Measurements from ENCODE around the gene TMEM185A. TPM values are rescaled to one million over a fixed set of nuclear protein-coding genes. Genes with fewer than 3 reads are reported as not detected.
"Not testable (repeated sequence)": the region's sequence is repeated elsewhere in the genome, so short reads cannot be mapped to it uniquely, and the experiment has no call there.

Gene TMEM185A
- total and polyA plus RNA-seq, 10 of the 15 experiments (the other 5 are each of a cell fraction or from before 2014, with no cell fraction given), result 2.4 to 25.1 (median 12.0) TPM

GRCh38 chrX:149549701-149550100 lies 81.9 kb downstream of the TMEM185A start, which contains the start of gene HSFX3:
Gene HSFX3 (minus strand): TSS chrX:149549924. CDS start chrX:149549852, 72 bp downstream.
- H4K20me1 ChIP-seq (ENCODE audit: control insufficient read depth, insufficient read depth); H3K4me3 ChIP-seq; POLR2A ChIA-PET; H3K36me3 ChIP-seq (ENCODE audit: control insufficient read depth in 2 of 2, insufficient read depth in 2 of 2, low read length in 1 of 2); H3K4me1 ChIP-seq (ENCODE audit: control insufficient read depth, insufficient read depth, low read length); H3K79me2 ChIP-seq (ENCODE audit: control insufficient read depth, insufficient read depth, low read length); RAD21 ChIA-PET (ENCODE audit: unreplicated experiment); H3K9ac ChIP-seq (ENCODE audit: control insufficient read depth, insufficient read depth, low read length); in situ Hi-C loops (cut with MboI); H3K4me2 ChIP-seq (ENCODE audit: control insufficient read depth, insufficient read depth); intact Hi-C loops (cut with micrococcal nuclease; ENCODE audit: unreplicated experiment); CTCF ChIA-PET; BruUV-seq (replicated peaks); ATAC-seq; H3K27ac ChIP-seq (ENCODE audit: control insufficient read depth, insufficient read depth); H3K27me3 ChIP-seq (replicated peaks in 1 of 2; ENCODE audit: control insufficient read depth in 2 of 2, insufficient read depth in 2 of 2, low read length in 1 of 2); DNase-seq (ENCODE audit: low read depth, low spot score); H3K9me3 ChIP-seq (replicated peaks; ENCODE audit: control insufficient read depth, insufficient read depth, low read length); H2AFZ ChIP-seq (ENCODE audit: control insufficient read depth, low read depth, low read length); FAIRE-seq; SMC1A ChIA-PET (ENCODE audit: uncharacterized antibody, unreplicated experiment): not testable (repeated sequence)
- WGBS (ENCODE audit: insufficient coverage, insufficient replicate concordance, low lambda C conversion rate, missing lambda C conversion rate), result 87% methylated on average over 2 of the region's 6 CpGs

- SMC1A ChIA-PET (ENCODE audit: uncharacterized antibody, unreplicated experiment); H3K4me3 ChIP-seq; H3K9ac ChIP-seq (ENCODE audit: control insufficient read depth, insufficient read depth, low read length); BruUV-seq (replicated peaks); intact Hi-C loops (cut with micrococcal nuclease; ENCODE audit: unreplicated experiment); H3K36me3 ChIP-seq (ENCODE audit: control insufficient read depth in 2 of 2, insufficient read depth in 2 of 2, low read length in 1 of 2); H3K9me3 ChIP-seq (replicated peaks; ENCODE audit: control insufficient read depth, insufficient read depth, low read length); H3K4me2 ChIP-seq (ENCODE audit: control insufficient read depth, insufficient read depth); H3K27ac ChIP-seq (ENCODE audit: control insufficient read depth, insufficient read depth); POLR2A ChIA-PET; DNase-seq (ENCODE audit: low read depth, low spot score); H4K20me1 ChIP-seq (ENCODE audit: control insufficient read depth, insufficient read depth); in situ Hi-C loops (cut with MboI); FAIRE-seq; ATAC-seq; H3K27me3 ChIP-seq (replicated peaks in 1 of 2; ENCODE audit: control insufficient read depth in 2 of 2, insufficient read depth in 2 of 2, low read length in 1 of 2); H2AFZ ChIP-seq (ENCODE audit: control insufficient read depth, low read depth, low read length); H3K4me1 ChIP-seq (ENCODE audit: control insufficient read depth, insufficient read depth, low read length); CTCF ChIA-PET; H3K79me2 ChIP-seq (ENCODE audit: control insufficient read depth, insufficient read depth, low read length); RAD21 ChIA-PET (ENCODE audit: unreplicated experiment): not testable (repeated sequence)
- no CpG with 5 or more reads among the region's 3 CpGs for WGBS (ENCODE audit: insufficient coverage, insufficient replicate concordance, low lambda C conversion rate, missing lambda C conversion rate)
These were observed 83.8 kb downstream of the TMEM185A start for GRCh38 chrX:149547782-149548181.

GRCh38 chrX:149546962-149547361 lies 84.6 kb downstream of the TMEM185A start:
- FAIRE-seq; in situ Hi-C loops (cut with MboI); BruUV-seq (replicated peaks): not testable (repeated sequence)

More at GRCh38 chrX:149546962-149547361, 84.6 kb downstream of the TMEM185A start:
- 27% methylated on average over 1 of the region's 1 CpG for WGBS (ENCODE audit: insufficient coverage, insufficient replicate concordance, low lambda C conversion rate, missing lambda C conversion rate)
- CTCF ChIA-PET; H3K36me3 ChIP-seq (ENCODE audit: control insufficient read depth in 2 of 2, insufficient read depth in 2 of 2, low read length in 1 of 2); H3K9me3 ChIP-seq (replicated peaks; ENCODE audit: control insufficient read depth, insufficient read depth, low read length); H3K79me2 ChIP-seq (ENCODE audit: control insufficient read depth, insufficient read depth, low read length); H3K4me1 ChIP-seq (ENCODE audit: control insufficient read depth, insufficient read depth, low read length); H2AFZ ChIP-seq (ENCODE audit: control insufficient read depth, low read depth, low read length); H4K20me1 ChIP-seq (ENCODE audit: control insufficient read depth, insufficient read depth); H3K9ac ChIP-seq (ENCODE audit: control insufficient read depth, insufficient read depth, low read length); DNase-seq (ENCODE audit: low read depth, low spot score); SMC1A ChIA-PET (ENCODE audit: uncharacterized antibody, unreplicated experiment); POLR2A ChIA-PET; H3K4me2 ChIP-seq (ENCODE audit: control insufficient read depth, insufficient read depth); RAD21 ChIA-PET (ENCODE audit: unreplicated experiment); H3K4me3 ChIP-seq; intact Hi-C loops (cut with micrococcal nuclease; ENCODE audit: unreplicated experiment); H3K27me3 ChIP-seq (replicated peaks in 1 of 2; ENCODE audit: control insufficient read depth in 2 of 2, insufficient read depth in 2 of 2, low read length in 1 of 2); H3K27ac ChIP-seq (ENCODE audit: control insufficient read depth, insufficient read depth); ATAC-seq: not testable (repeated sequence)

Other genes starting within 250 kb of the TMEM185A start
Only the 7 nearest of the 9 such genes appear.
- 48.2 and 51.2 TPM in 2 replicates for gene IDS, start 126.5 kb downstream of the TMEM185A start, total RNA-seq (2014; rRNA removed)
- 23.8 and 26.8 TPM in 2 replicates for gene IDS, start 126.5 kb downstream of the TMEM185A start, total RNA-seq (2014; rRNA removed; fragmentation: Illumina TruSeq; extraction: Trizol)
- 51.3 and 52.2 TPM in 2 replicates for gene IDS, start 126.5 kb downstream of the TMEM185A start, total RNA-seq (2021)
- 59.3 and 79.1 TPM in 2 replicates for gene IDS, start 126.5 kb downstream of the TMEM185A start, polyA plus RNA-seq (2011; rRNA removed)
- gene IDS, start 126.5 kb downstream of the TMEM185A start, polyA plus RNA-seq (2014; fragmentation: Illumina TruSeq; extraction: Trizol), result 53.1 and 63.4 TPM in 2 replicates
- 1 to 10 TPM; 6.1 to 9.6 TPM for gene IDS, start 126.5 kb downstream of the TMEM185A start, polyA plus RNA-seq (2014; fragmentation: Nextera tagmentation; extraction: Ambion mirVana)
- gene IDS, start 126.5 kb downstream of the TMEM185A start, polyA plus RNA-seq (2014; rRNA removed), result 47.2 and 52.4 TPM in 2 replicates
- gene IDS, start 126.5 kb downstream of the TMEM185A start, polyA plus RNA-seq (2016; fragmentation: Nextera tagmentation; extraction: Ambion mirVana), result 10 to 100 TPM; 62.4 to 66.6 TPM
- gene EOLA1, start 90.8 kb downstream of the TMEM185A start, total RNA-seq (2014; rRNA removed), result 20.4 and 20.7 TPM in 2 replicates
- gene EOLA1, start 90.8 kb downstream of the TMEM185A start, total RNA-seq (2014; rRNA removed; fragmentation: Illumina TruSeq; extraction: Trizol), result 22.0 and 24.6 TPM in 2 replicates
- 27.1 and 28.6 TPM in 2 replicates for gene EOLA1, start 90.8 kb downstream of the TMEM185A start, total RNA-seq (2021)
- gene EOLA1, start 90.8 kb downstream of the TMEM185A start, polyA plus RNA-seq (2011; rRNA removed), result 42.3 and 42.8 TPM in 2 replicates
- 21.4 and 23.8 TPM in 2 replicates for gene EOLA1, start 90.8 kb downstream of the TMEM185A start, polyA plus RNA-seq (2014; fragmentation: Illumina TruSeq; extraction: Trizol)
- 10 to 100 TPM in 1 of 2 experiments, 1 to 10 TPM in 1; 9.2 to 17.6 TPM for gene EOLA1, start 90.8 kb downstream of the TMEM185A start, polyA plus RNA-seq (2014; fragmentation: Nextera tagmentation; extraction: Ambion mirVana)
- 24.7 and 27.1 TPM in 2 replicates for gene EOLA1, start 90.8 kb downstream of the TMEM185A start, polyA plus RNA-seq (2014; rRNA removed)
- 10 to 100 TPM; 26.5 to 26.6 TPM for gene EOLA1, start 90.8 kb downstream of the TMEM185A start, polyA plus RNA-seq (2016; fragmentation: Nextera tagmentation; extraction: Ambion mirVana)
- 0.40 TPM in 1 of 2 replicates, not detected in the other for gene HSFX3, start 81.9 kb downstream of the TMEM185A start, total RNA-seq (2014; rRNA removed)
- gene HSFX3, start 81.9 kb downstream of the TMEM185A start, total RNA-seq (2014; rRNA removed; fragmentation: Illumina TruSeq; extraction: Trizol), result not detected in 2 replicates
- not detected in 2 replicates for gene HSFX3, start 81.9 kb downstream of the TMEM185A start, total RNA-seq (2021)
- 0.05 TPM in 1 of 2 replicates, not detected in the other for gene HSFX3, start 81.9 kb downstream of the TMEM185A start, polyA plus RNA-seq (2011; rRNA removed)
- 0.29 TPM in 1 of 2 replicates, not detected in the other for gene HSFX3, start 81.9 kb downstream of the TMEM185A start, polyA plus RNA-seq (2014; fragmentation: Illumina TruSeq; extraction: Trizol)
- under 1 TPM in 1 of 2 experiments, not detected in 1; 0.29 TPM for gene HSFX3, start 81.9 kb downstream of the TMEM185A start, polyA plus RNA-seq (2014; fragmentation: Nextera tagmentation; extraction: Ambion mirVana)
- 0.26 TPM in 1 of 2 replicates, not detected in the other for gene HSFX3, start 81.9 kb downstream of the TMEM185A start, polyA plus RNA-seq (2014; rRNA removed)
- gene HSFX3, start 81.9 kb downstream of the TMEM185A start, polyA plus RNA-seq (2016; fragmentation: Nextera tagmentation; extraction: Ambion mirVana), result not detected
- gene MAGEA9B, start 44.3 kb downstream of the TMEM185A start, total RNA-seq (2014; rRNA removed), result not detected in 2 replicates
- not detected in 2 replicates for gene MAGEA9B, start 44.3 kb downstream of the TMEM185A start, total RNA-seq (2014; rRNA removed; fragmentation: Illumina TruSeq; extraction: Trizol)
- gene MAGEA9B, start 44.3 kb downstream of the TMEM185A start, total RNA-seq (2021), result not detected in 2 replicates
- 0.06 and 0.08 TPM in 2 replicates for gene MAGEA9B, start 44.3 kb downstream of the TMEM185A start, polyA plus RNA-seq (2011; rRNA removed)
- not detected in 2 replicates for gene MAGEA9B, start 44.3 kb downstream of the TMEM185A start, polyA plus RNA-seq (2014; fragmentation: Illumina TruSeq; extraction: Trizol)
- gene MAGEA9B, start 44.3 kb downstream of the TMEM185A start, polyA plus RNA-seq (2014; fragmentation: Nextera tagmentation; extraction: Ambion mirVana), result not detected
- not detected in 2 replicates for gene MAGEA9B, start 44.3 kb downstream of the TMEM185A start, polyA plus RNA-seq (2014; rRNA removed)
- not detected for gene MAGEA9B, start 44.3 kb downstream of the TMEM185A start, polyA plus RNA-seq (2016; fragmentation: Nextera tagmentation; extraction: Ambion mirVana)
- gene HSFX2, start 36.5 kb downstream of the TMEM185A start, total RNA-seq (2014; rRNA removed), result 0.11 TPM in 1 of 2 replicates, not detected in the other
- 0.18 TPM in 1 of 2 replicates, not detected in the other for gene HSFX2, start 36.5 kb downstream of the TMEM185A start, total RNA-seq (2014; rRNA removed; fragmentation: Illumina TruSeq; extraction: Trizol)
- gene HSFX2, start 36.5 kb downstream of the TMEM185A start, total RNA-seq (2021), result not detected in 2 replicates
- 0.07 TPM in 1 of 2 replicates, not detected in the other for gene HSFX2, start 36.5 kb downstream of the TMEM185A start, polyA plus RNA-seq (2011; rRNA removed)
- not detected in 2 replicates for gene HSFX2, start 36.5 kb downstream of the TMEM185A start, polyA plus RNA-seq (2014; fragmentation: Illumina TruSeq; extraction: Trizol)
- gene HSFX2, start 36.5 kb downstream of the TMEM185A start, polyA plus RNA-seq (2014; fragmentation: Nextera tagmentation; extraction: Ambion mirVana), result not detected
- 0.14 TPM in 1 of 2 replicates, not detected in the other for gene HSFX2, start 36.5 kb downstream of the TMEM185A start, polyA plus RNA-seq (2014; rRNA removed)
- not detected for gene HSFX2, start 36.5 kb downstream of the TMEM185A start, polyA plus RNA-seq (2016; fragmentation: Nextera tagmentation; extraction: Ambion mirVana)
- not detected in 2 replicates for gene MAGEA11, start 80.3 kb upstream of the TMEM185A start, total RNA-seq (2014; rRNA removed)
- not detected in 2 replicates for gene MAGEA11, start 80.3 kb upstream of the TMEM185A start, total RNA-seq (2014; rRNA removed; fragmentation: Illumina TruSeq; extraction: Trizol)
- not detected in 2 replicates for gene MAGEA11, start 80.3 kb upstream of the TMEM185A start, total RNA-seq (2021)
- gene MAGEA11, start 80.3 kb upstream of the TMEM185A start, polyA plus RNA-seq (2011; rRNA removed), result not detected in 2 replicates
- not detected in 2 replicates for gene MAGEA11, start 80.3 kb upstream of the TMEM185A start, polyA plus RNA-seq (2014; fragmentation: Illumina TruSeq; extraction: Trizol)
- gene MAGEA11, start 80.3 kb upstream of the TMEM185A start, polyA plus RNA-seq (2014; fragmentation: Nextera tagmentation; extraction: Ambion mirVana), result under 1 TPM in 1 of 2 experiments, not detected in 1; 0.07 TPM
- not detected in 2 replicates for gene MAGEA11, start 80.3 kb upstream of the TMEM185A start, polyA plus RNA-seq (2014; rRNA removed)
- gene MAGEA11, start 80.3 kb upstream of the TMEM185A start, polyA plus RNA-seq (2016; fragmentation: Nextera tagmentation; extraction: Ambion mirVana), result not detected
- gene HSFX1, start 142.3 kb upstream of the TMEM185A start, total RNA-seq (2014; rRNA removed), result 0.16 and 0.34 TPM in 2 replicates
- gene HSFX1, start 142.3 kb upstream of the TMEM185A start, total RNA-seq (2014; rRNA removed; fragmentation: Illumina TruSeq; extraction: Trizol), result 0.09 and 0.14 TPM in 2 replicates
- gene HSFX1, start 142.3 kb upstream of the TMEM185A start, total RNA-seq (2021), result 0.35 and 0.56 TPM in 2 replicates
- gene HSFX1, start 142.3 kb upstream of the TMEM185A start, polyA plus RNA-seq (2011; rRNA removed), result 0.15 and 0.16 TPM in 2 replicates
- 0.10 TPM in 1 of 2 replicates, not detected in the other for gene HSFX1, start 142.3 kb upstream of the TMEM185A start, polyA plus RNA-seq (2014; fragmentation: Illumina TruSeq; extraction: Trizol)
- not detected for gene HSFX1, start 142.3 kb upstream of the TMEM185A start, polyA plus RNA-seq (2014; fragmentation: Nextera tagmentation; extraction: Ambion mirVana)
- gene HSFX1, start 142.3 kb upstream of the TMEM185A start, polyA plus RNA-seq (2014; rRNA removed), result 0.06 and 0.25 TPM in 2 replicates
- gene HSFX1, start 142.3 kb upstream of the TMEM185A start, polyA plus RNA-seq (2016; fragmentation: Nextera tagmentation; extraction: Ambion mirVana), result under 1 TPM in 1 of 2 experiments, not detected in 1; 0.09 TPM

All from GM12878 (cell line).